ENCODE results near the gene AP5B1. TPM values are rescaled to one million over a fixed set of nuclear protein-coding genes. Genes with fewer than 3 reads are reported as not detected.
"Not testable (repeated sequence)": the region's sequence is repeated elsewhere in the genome, so short reads cannot be mapped to it uniquely, and the experiment has no call there.

AP5B1 gene
- total RNA-seq, 2 experiments from 2014 or later = 19.1 to 19.7 TPM

GRCh38 chr11:65778431-65778900 lies 2.3 kb downstream of the AP5B1 start:
- POLR2A ChIA-PET = interaction anchor here (0.9 kb wide), 1 partner anchor 80 kb away, joined by 3 read pairs; the partner anchor contains the start of gene CFL1
- CTCF ChIA-PET = interaction anchor here (1.0 to 7.3 kb wide), 10 partner anchors 8 to 198 kb away, joined by 3 to 89 read pairs (median 16); partner anchors contain the start of genes KAT5, RNASEH2C and SNX32

DNA sequence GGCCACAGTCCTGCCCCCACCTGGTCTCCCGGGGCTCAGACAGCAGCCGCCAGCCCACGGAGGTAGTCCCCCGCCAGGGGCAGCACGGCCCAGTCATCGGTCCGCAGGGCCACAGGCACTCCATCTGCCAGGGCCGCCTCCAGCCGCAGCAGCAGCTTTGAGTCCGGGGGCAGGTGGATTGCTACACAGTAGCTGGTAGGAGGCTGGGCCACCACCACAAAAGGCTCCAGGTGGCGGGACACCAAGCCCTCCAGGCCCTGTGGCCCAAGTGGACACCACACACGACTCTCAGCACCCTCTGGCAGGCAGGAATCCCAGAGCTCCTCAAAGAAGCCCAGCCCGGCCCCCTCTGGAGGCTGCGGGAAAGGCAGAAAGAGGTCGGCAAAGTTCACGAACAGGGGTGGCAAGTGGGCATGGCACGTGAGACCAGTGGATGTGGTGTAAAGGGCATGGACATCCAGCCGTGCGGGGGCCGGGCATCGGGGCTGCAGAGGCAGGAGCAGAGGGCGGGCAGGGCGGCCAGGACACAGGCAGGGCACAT lies 2.9 kb downstream of the AP5B1 start:
- ChIA-PET CTCF (interaction anchor here (0.5 to 7.3 kb wide), 4 partner anchors 40 to 212 kb away, joined by 4 to 89 read pairs (median 25); partner anchors contain the start of genes KAT5 and RNASEH2C), POLR2A (interaction anchor here (0.9 kb wide), 1 partner anchor 80 kb away, joined by 3 read pairs; the partner anchor contains the start of gene CFL1)

- POLR2A ChIA-PET = interaction anchor here (0.8 to 1.0 kb wide), 2 partner anchors 12 to 35 kb away, joined by 4 to 5 read pairs; no protein-coding TSS in a partner anchor
- CTCF ChIA-PET = interaction anchor here (0.9 to 7.3 kb wide), 6 partner anchors 12 to 65 kb away, joined by 3 to 89 read pairs (median 5); partner anchors contain the start of gene KAT5
Measured at GRCh38 chr11:65777241-65777640, 3.5 kb downstream of the AP5B1 start.

GRCh38 chr11:65776710-65777141 lies 4.0 kb downstream of the AP5B1 start:
- ChIA-PET CTCF (interaction anchor here (0.9 to 7.3 kb wide), 5 partner anchors 13 to 65 kb away, joined by 3 to 89 read pairs (median 4); partner anchors contain the start of gene KAT5), POLR2A (interaction anchor here (0.5 to 1.0 kb wide), 3 partner anchors 13 to 45 kb away, joined by 3 to 5 read pairs (median 4); no protein-coding TSS in a partner anchor)

- POLR2A ChIA-PET = interaction anchor here (0.5 to 1.0 kb wide), 3 partner anchors 13 to 46 kb away, joined by 3 to 5 read pairs (median 4); no protein-coding TSS in a partner anchor
- CTCF ChIA-PET = interaction anchor here (0.6 to 7.3 kb wide), 7 partner anchors 12 to 448 kb away, joined by 3 to 89 read pairs (median 4); partner anchors contain the start of gene KAT5
Measured at GRCh38 chr11:65776196-65776595, 4.6 kb downstream of the AP5B1 start.

- CTCF ChIA-PET = interaction anchor here (0.8 to 7.3 kb wide), 3 partner anchors 17 to 64 kb away, joined by 3 to 89 read pairs (median 6); no protein-coding TSS in a partner anchor
- POLR2A ChIA-PET = no interaction called here
Measured at GRCh38 chr11:65774525-65775306, 6.1 kb downstream of the AP5B1 start.

- POLR2A ChIA-PET = interaction anchor here (0.6 kb wide), 2 partner anchors 56 to 363 kb away, joined by 3 to 8 read pairs; no protein-coding TSS in a partner anchor
- CTCF ChIA-PET = interaction anchor here (0.9 to 7.3 kb wide), 4 partner anchors 26 to 68 kb away, joined by 3 to 89 read pairs (median 4); no protein-coding TSS in a partner anchor
Measured at GRCh38 chr11:65773784-65774411, 6.9 kb downstream of the AP5B1 start.

- POLR2A ChIA-PET = interaction anchor here (0.5 kb wide), 1 partner anchor 589 kb away, joined by 3 read pairs; no protein-coding TSS in a partner anchor
- CTCF ChIA-PET = interaction anchor here (1.6 to 2.8 kb wide), 3 partner anchors 8 to 88 kb away, joined by 5 to 15 read pairs (median 12); partner anchors contain the start of gene MUS81
Measured at GRCh38 chr11:65771589-65772112, 9.1 kb downstream of the AP5B1 start.

GRCh38 chr11:65770951-65771567 lies 9.7 kb downstream of the AP5B1 start:
- POLR2A ChIA-PET = no interaction called here

DNA sequence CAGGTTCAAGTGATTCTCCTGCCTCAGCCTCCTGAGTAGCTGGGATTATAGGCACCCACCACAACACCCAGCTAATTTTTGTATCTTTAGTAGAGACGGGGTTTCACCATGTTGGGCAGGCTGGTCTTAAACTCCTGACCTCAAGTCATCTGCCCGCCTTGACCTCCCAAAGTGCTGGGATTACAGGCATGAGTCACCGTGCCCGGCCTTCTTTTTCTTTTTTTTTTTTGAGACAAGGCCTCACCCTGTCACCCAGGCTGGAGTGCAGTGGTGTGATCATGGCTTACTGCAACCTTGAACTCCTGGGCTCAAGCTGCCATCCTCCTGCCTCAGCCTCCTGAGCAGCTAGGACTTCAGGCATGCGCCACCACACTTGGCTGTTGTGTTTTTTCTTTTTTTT lies 13.0 kb downstream of the AP5B1 start:
- POLR2A ChIA-PET = interaction anchor here (0.7 kb wide), 1 partner anchor 289 kb away, joined by 3 read pairs; no protein-coding TSS in a partner anchor
- CTCF ChIA-PET = interaction anchor here (1.3 to 2.2 kb wide), 2 partner anchors 12 to 56 kb away, joined by 7 to 9 read pairs; partner anchors contain the start of gene KAT5

More at GRCh38 chr11:65770951-65771567, 9.7 kb downstream of the AP5B1 start:
- CTCF ChIA-PET = interaction anchor here (0.8 to 2.8 kb wide), 6 partner anchors 8 to 89 kb away, joined by 3 to 15 read pairs (median 8); partner anchors contain the start of genes AP5B1, KAT5, MUS81 and RNASEH2C

DNA sequence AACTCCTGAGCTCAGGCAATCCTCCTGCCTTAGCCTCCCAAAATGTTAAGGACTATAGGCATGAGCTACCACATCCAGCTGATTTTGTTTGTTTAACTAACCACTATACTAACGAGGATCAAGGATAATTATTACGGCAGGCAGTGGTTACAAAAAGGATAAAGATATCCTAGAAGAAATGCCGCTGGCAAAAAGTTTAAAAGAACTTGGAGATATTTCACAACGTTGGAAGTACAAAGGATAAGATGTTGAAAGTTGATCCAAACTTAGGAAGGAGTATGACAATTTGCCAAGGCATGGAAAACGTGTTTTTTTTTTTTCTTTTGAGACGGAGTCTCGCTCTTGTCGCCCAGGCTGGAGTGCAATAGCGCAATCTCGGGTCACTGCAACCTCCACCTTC lies 13.4 kb downstream of the AP5B1 start:
- POLR2A ChIA-PET = interaction anchor here (0.7 kb wide), 1 partner anchor 289 kb away, joined by 3 read pairs; no protein-coding TSS in a partner anchor

GRCh38 chr11:65766535-65766934 lies 14.2 kb downstream of the AP5B1 start:
- ChIA-PET CTCF (interaction anchor here (2.2 kb wide), 1 partner anchor 55 kb away, joined by 7 read pairs; the partner anchor contains the start of gene KAT5), POLR2A (no interaction called here)

More for the DNA sequence above, 13.4 kb downstream of the AP5B1 start:
- CTCF ChIA-PET = interaction anchor here (1.3 to 2.2 kb wide), 2 partner anchors 12 to 56 kb away, joined by 7 to 9 read pairs; partner anchors contain the start of gene KAT5

DNA sequence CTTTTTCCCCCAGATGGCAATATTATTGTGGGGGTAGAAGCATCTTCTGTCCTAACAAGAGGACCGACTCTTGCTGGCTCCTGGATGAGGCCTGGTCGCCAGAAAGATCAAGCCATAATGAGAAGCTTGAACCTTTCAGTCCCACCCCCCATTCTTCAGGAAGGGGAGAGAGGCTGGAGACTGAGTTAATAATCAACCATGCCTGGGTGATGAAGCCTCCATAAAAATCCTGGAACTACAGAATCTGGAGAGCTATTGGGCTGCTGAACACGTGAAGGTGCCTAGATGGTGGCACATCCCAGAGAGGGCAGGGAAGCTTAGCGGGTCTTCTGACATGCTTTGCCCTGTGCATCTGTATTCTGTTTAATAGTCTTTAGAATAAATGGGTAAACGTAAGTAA lies 16.3 kb downstream of the AP5B1 start:
- ChIA-PET POLR2A (no interaction called here), CTCF (interaction anchor here (0.8 to 1.9 kb wide), 2 partner anchors 11 to 15 kb away, joined by 3 to 8 read pairs; no protein-coding TSS in a partner anchor)

GRCh38 chr11:65762816-65763215 lies 18.0 kb downstream of the AP5B1 start:
- POLR2A ChIA-PET, CTCF ChIA-PET: not testable (repeated sequence)

DNA sequence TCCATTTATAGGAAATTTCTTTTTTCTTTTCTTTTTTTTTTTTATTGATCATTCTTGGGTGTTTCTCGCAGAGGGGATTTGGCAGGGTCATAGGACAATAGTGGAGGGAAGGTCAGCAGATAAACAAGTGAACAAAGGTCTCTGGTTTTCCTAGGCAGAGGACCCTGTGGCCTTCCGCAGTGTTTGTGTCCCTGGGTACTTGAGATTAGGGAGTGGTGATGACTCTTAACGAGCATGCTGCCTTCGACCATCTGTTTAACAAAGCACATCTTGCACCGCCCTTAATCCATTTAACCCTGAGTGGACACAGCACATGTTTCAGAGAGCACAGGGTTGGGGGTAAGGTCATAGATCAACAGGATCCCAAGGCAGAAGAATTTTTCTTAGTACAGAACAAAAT lies 18.6 kb downstream of the AP5B1 start:
- POLR2A ChIA-PET = not testable (repeated sequence)
- CTCF ChIA-PET = interaction anchor here (1.6 kb wide), 1 partner anchor 56 kb away, joined by 5 read pairs; no protein-coding TSS in a partner anchor

DNA sequence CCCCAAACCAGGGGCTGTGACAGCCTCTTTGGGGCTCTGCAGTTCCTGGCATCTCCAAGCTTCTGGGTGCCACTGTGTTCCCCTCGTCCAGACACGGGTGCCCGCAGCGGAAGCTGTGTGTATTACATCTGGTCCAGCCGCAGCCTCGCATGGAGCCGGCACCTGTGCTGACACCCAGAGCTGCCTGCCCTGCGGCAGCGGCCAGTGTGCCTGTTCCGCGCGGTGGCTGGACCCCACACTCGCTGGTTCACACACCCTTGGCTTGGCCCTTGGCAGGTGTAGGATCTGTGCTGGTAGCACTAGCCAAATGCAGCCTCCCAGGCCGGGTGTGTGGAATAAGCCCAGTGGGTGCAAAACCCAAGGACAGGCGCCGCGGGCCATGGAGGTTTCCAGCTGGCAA lies 35.7 kb downstream of the AP5B1 start:
- POLR2A ChIA-PET = interaction anchor here (0.7 kb wide), 1 partner anchor 83 kb away, joined by 3 read pairs; no protein-coding TSS in a partner anchor
- CTCF ChIA-PET = interaction anchor here (1.1 to 1.2 kb wide), 2 partner anchors 25 to 72 kb away, joined by 4 read pairs; no protein-coding TSS in a partner anchor

GRCh38 chr11:65744699-65745042 lies 36.1 kb downstream of the AP5B1 start:
- POLR2A ChIA-PET = interaction anchor here (0.7 kb wide), 1 partner anchor 82 kb away, joined by 3 read pairs; no protein-coding TSS in a partner anchor
- CTCF ChIA-PET = interaction anchor here (1.1 to 1.2 kb wide), 2 partner anchors 25 to 73 kb away, joined by 4 read pairs; no protein-coding TSS in a partner anchor
